GM18951 (cell line): ENCODE measurements around the gene ART3.

Experiments
- POLR2A ChIP-seq: IDR thresholded peaks from 4 replicates; pipeline ENCODE4 v1.6.1; 2011; ENCODE audit warnings: mild to moderate bottlenecking; ENCODE audit not compliant: insufficient read length, insufficient read depth; ENCODE audit errors: extremely low read depth
- in situ Hi-C: fragments of 300-500 bp; cut with MboI; formaldehyde crosslinking; loops from one replicate; pipeline ENCODE4 v1.12.0; 2022; ENCODE audit warnings: low sequenced_read_pairs, mixed read lengths, inconsistent platforms; ENCODE audit not compliant: unreplicated experiment

Gene ART3

DNA sequence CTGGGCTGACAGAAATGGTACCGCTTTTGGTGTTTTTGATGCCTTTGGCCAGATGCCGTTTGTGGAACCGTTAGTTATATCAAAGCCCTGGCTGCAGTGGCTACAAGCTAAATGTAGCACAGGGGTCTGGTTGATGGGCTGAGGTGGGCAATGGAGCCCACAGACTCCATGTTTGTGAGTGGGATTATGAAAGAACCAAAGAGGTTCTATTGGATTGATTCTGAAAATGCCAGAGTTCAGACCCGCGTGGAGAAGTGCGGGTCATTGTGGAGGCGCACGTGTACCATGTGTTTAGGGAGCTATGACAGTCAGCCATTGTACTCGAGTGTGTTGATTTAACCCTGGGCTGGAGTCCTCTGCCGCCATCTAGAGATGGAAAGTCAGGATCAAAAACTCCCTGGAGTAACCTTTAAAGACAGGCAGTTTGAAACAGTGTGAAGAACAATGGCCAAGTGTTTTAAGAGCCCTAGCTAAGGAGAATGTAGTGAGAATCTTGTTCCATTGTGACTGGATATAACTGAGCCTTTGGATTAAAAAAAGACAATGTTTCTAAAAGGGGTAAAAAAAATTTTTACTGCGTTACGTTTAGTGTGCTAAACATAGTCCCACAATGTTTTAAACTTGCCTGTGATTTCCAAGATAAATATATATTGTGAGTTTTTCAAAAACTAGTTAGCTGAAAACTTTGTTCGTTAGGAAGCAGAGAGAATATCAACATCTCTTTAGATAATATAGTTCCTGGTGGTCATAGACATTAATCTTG lies 12.7 kb downstream of the ART3 start:
- TF ChIP-seq POLR2A = no peak
- in situ Hi-C loops = loop anchor here (10.0 kb wide), 1 partner anchor 182 kb away; the partner anchor contains the start of gene PPEF2

DNA sequence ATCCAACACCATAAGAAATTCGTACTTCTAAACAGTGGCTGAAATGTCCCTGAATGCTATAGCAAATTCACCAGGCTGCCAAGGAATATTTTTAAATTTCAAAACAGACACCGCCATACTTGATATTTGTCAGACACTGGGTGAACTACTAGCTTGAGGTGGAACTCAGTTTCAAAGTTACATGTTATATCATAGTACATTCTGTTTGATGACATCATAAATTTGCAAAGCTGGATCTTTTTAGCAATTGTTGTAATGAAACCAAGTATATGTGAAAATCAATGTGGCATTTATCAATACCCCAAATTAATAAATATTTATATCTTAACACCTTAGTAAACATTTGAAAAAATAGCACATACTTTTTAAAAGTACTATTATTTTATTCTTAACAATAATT lies 14.2 kb downstream of the ART3 start:
- in situ Hi-C loops = loop anchor here (10.0 kb wide), 1 partner anchor 184 kb away; the partner anchor contains the start of gene PPEF2
- TF ChIP-seq POLR2A = no peak

DNA sequence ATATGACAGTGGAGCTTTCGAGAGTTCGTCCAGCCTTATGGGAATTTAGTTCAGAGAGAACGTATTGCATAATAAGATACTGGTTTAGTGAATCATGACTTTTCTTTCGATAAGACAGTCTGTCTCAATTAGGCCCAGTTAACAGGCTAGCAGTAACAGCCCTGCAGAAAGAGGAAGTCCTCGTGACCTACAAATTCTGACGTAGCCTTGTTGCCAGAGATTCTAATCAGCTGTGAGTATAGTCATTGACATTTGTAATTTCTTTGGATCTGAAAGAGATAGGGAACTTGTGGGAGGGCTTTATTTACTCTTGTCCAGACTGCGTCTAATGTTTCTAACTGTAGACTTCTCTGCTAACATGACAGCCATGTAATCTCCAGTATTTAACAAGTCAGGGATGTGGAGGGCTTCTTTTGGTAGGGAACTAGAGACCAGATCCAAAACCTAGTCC lies 15.8 kb downstream of the ART3 start:
- in situ Hi-C loops = no loop called here
- TF ChIP-seq POLR2A = no peak

DNA sequence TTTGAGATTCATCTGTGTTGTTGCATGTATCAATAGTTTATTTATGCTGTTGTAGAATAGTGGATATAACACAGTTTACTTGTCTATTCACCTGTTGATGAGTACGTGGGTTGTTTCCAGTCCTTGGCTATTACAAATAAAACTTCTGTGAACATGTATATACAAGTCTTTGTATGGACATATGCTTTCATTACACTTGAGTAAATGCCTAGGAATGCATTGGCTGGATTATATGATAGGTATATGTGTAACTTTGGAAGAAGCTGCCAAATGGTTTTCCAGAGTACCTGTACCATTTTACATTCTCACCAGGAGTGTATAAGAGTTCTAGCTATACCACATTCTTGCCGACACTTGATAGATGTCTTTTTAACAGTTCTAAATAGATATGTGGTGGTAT lies 16.5 kb downstream of the ART3 start:
- no peak for TF ChIP-seq POLR2A
- in situ Hi-C loops = no loop called here

DNA sequence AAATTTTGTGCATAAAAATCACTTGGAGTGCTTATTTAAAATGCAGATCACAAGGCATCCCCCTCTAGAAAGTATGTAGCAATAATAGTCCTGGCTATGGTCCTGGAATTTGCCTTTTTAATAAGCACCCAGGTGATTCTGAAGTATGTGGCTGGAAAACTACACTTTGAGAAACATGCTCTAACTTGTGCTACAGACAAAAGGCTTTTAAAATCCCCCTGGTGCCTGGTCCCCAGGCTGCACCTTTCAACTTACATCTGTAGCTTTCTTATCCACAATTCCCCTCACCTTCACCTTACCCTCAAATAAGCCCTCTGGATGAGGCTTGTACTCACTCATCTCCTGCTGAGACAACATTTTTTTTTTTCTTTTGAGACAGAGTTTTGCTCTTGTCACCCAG lies 21.1 kb downstream of the ART3 start:
- no peak for TF ChIP-seq POLR2A
- in situ Hi-C loops = no loop called here

DNA sequence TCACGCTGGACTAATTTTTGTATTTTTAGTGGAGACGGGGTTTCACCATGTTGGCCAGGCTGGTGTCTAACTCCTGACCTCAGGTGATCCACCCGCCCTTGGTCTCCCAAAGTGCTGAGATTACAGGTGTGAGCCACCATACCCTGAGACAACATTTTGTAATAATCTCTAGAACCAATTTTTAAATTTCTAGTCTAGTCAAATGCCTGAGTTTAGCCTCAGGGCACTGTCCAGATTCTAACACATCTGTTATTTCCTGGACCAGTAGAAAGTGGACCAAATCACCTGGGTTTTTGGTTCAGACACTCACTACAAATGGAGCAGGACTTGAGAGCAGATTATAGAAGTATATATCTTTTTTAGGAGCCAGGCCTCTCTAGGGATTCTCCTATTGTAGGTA lies 21.6 kb downstream of the ART3 start:
- in situ Hi-C loops = no loop called here
- no peak for TF ChIP-seq POLR2A

DNA sequence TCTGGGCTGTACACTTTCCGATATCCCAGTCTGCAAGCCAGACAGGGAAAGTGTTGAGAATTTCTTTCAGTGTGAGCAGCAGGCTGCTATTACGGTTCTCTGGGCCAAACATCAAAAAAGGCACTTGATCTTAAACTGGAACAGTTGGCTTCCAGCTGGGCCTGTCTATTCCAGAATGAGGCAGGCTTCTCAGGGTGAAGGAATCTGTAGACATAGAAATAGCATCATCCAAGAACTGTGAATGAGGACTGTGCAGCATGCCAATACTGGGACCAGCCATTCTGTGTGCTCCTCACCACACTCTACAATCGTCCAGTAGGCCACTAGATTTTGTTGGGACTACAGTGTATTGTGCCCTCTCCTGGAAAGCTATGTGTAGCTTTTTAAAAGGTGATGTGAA lies 31.1 kb downstream of the ART3 start:
- no peak for TF ChIP-seq POLR2A
- in situ Hi-C loops = no loop called here

DNA sequence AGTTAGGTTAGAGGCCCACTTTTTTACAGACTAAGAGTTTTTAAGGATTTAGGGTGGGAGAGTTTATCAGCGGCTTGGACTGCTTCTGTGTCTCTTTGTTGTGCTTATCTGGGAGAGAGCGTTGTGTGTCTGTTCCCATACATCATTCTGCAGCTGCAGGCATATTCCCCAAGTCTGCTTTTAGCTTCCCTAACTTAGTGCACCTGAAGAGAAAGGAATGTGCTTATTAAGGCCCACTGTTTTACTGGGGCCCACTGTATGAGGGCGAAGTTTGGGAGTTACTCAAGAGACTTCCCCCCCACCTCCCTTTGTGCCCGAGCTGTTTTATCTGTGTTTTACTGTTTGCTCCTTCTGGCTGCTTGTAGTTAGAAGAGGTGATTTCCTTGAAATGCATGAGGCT lies 31.9 kb downstream of the ART3 start:
- TF ChIP-seq POLR2A = no peak
- in situ Hi-C loops = no loop called here

DNA sequence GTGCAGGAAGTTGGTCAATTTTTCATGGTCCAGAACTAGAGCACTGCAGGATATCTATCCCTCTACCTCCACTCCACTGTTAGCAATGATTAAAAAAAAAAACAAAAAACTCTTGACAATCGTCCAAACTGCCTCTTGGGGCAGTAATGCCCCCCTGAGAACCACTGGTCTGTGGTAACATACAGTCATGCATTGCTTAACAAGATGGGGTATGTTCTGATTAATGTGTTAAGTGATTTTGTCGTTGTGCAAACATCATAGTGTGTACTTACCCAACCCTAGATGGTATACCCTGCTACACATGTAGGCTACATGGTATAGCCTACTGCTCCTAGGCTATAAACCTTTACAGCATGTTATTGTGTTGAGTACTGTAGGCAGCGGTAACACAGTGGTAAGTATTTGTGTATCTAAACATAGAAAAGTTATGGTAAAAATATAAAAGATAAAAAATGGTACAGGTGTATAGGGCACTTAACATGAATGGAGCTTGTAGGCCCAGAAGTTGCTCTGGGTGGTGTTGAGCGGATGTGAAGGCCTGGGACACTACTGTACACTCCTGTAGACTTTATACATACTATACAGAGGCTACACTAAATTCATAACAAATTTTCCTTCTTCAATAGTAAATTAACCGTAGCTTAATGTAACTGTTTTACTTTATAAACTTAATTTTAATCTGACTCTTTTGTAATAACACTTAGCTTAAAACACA lies 34.1 kb downstream of the ART3 start:
- in situ Hi-C loops = no loop called here
- TF ChIP-seq POLR2A = no peak

DNA sequence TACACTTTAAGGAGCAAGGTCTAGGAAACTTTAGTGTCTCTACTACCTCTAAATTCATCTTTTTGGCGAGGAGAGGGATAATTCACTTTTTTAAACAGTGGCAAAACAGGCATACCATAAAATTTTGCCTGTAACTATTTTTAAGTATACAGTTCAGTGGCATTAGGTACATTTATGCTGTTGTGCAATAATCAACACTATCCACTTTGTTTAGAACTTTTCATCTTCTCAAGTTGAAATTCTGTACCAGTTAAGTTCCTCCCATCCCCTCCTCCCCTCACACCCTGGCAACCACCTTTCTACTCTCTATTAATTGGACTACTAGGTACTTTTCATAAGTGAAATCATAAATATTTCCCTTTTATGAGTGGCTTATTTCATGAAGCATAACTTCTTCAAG lies 42.3 kb downstream of the ART3 start:
- in situ Hi-C loops = no loop called here
- no peak for TF ChIP-seq POLR2A

DNA sequence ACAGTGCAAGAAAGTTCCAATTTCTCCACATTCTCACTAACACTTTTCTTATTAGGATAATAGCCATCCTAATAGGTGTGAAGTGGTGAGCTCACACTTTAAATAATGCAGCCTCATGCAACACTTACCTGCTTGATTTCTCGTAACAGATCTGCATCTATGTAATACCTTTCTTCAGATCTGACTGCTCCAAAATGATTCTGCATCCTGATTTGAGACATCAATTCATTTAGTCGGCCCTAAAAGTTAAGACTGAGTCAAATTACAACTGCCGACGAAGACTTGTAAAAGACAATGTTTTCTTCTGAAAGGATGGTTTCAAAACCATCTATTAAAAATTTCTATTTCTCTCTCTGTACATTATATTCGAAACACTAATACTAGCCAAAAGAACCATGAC lies 43.0 kb downstream of the ART3 start:
- TF ChIP-seq POLR2A = no peak
- in situ Hi-C loops = no loop called here

DNA sequence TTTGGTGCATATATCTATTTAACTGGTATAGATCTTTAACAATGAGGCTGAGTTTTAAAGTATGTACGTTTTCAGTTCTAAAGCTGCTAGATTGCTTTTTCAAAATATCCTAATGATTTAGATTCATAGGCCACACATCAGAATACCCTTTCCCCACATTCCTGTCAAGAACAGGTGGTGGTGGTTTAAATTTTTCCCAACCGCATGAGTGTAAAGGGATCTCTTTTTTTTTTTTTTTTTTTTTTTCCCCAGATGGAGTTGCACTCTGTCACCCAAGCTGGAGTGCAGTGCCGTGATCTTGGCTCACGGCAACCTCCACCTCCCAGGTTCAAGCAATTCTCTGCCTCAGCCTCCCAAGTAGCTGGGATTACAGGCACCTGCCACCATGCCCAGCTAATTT lies 45.7 kb downstream of the ART3 start:
- TF ChIP-seq POLR2A = no peak
- in situ Hi-C loops = no loop called here

DNA sequence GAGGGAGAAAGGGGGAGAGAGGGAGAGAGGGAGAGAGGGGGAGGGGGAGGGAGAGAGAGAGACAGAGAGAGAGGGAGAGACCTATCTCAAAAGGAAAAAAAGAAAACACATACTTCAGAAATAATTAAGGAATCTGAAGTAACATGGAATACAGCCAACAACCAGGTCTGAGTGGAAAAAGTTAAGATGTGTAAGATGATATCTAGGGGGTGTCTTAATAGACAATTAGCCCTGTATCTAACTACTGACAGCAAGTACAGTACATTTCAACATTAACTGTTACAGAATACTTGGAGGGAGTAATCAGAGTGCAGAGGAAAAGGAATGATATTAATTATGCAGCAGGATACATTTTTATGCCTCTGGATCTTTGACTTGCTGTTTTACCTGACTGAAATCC lies 51.3 kb downstream of the ART3 start:
- no peak for TF ChIP-seq POLR2A
- in situ Hi-C loops = no loop called here

DNA sequence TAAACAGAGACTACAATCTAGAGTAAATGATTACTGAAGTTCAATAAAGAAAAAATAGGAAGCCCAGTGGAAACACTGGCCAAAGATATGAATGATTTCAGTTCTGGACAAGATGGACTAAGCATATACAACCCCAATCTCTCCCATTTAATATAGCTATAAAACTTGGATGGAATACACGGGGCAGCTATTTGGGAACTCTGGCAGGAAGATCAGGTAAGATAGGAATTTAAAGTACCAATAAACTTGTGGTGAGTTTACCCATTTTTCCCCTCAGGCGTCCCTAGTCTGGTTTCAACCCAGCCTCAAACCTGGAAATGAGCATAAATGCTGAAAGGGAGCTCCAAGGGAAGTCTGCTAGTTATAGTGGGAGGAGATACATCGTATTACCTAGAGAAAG lies 53.2 kb downstream of the ART3 start:
- TF ChIP-seq POLR2A = no peak
- in situ Hi-C loops = no loop called here
